ENCODE data around the gene AGXT2.
"Not testable (repeated sequence)": the region's sequence is repeated elsewhere in the genome, so short reads cannot be mapped to it uniquely, and the experiment has no call there.

AGXT2 gene

GRCh38 chr5:35041261-35041660 is 6.5 kb downstream of the AGXT2 start:
- peaks cover 0 to 4% of the 10 kb centered on the region in 2 donors for H3K27me3 ChIP-seq (ENCODE audit: control insufficient read depth in 1 of 2, insufficient read depth in 2 of 2, low read length in 2 of 2)
- no peaks in the 10 kb centered on the region for H3K36me3 ChIP-seq (ENCODE audit: control insufficient read depth in 1 of 2, insufficient read depth in 2 of 2, low read length in 2 of 2)
- H3K9me3 ChIP-seq (ENCODE audit: control insufficient read depth in 1 of 2, low read length in 2 of 2) = no peaks in the 10 kb centered on the region

GRCh38 chr5:35038891-35039290 is 8.9 kb downstream of the AGXT2 start:
- peaks cover 0 to 4% of the 10 kb centered on the region in 2 donors for H3K27me3 ChIP-seq (ENCODE audit: control insufficient read depth in 1 of 2, insufficient read depth in 2 of 2, low read length in 2 of 2)

More at GRCh38 chr5:35041261-35041660, 6.5 kb downstream of the AGXT2 start:
- Histone ChIP-seq H3K4me1 (ENCODE audit: control insufficient read depth in 1 of 2, insufficient read depth in 2 of 2, low read length in 2 of 2) (no peaks in the 10 kb centered on the region), H3K9ac (ENCODE audit: low read depth in 1 of 2, low read length in 2 of 2) (no peak overlapping the region), H3K4me3 (ENCODE audit: low read depth in 1 of 2, low read length in 2 of 2) (no peak overlapping the region), H3K27ac (ENCODE audit: low read depth, low read length) (no peak overlapping the region)

DNA sequence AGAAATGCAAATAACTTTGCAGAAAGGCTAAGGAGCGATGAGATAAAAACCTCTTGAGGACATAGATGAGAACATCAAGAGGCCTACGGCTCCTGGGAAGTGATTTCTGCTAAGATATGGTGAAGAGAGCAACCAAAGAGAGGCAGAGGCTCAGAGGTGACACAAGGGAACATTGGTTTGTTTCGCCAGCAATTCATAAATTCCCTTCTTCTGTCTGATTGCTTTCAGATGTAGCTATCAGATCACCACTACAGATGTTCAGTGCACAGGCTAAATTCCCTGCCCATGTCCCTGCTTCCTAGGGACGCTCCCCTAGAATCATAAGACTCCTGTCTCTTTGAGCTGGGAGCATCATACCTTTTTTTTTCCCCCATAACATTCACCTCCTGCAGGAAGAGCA is 11.2 kb downstream of the AGXT2 start:
- Histone ChIP-seq H3K9ac (ENCODE audit: low read depth in 1 of 2, low read length in 2 of 2) (no peak overlapping the region), H3K27ac (ENCODE audit: low read depth, low read length) (no peak overlapping the region), H3K27me3 (ENCODE audit: control insufficient read depth in 1 of 2, insufficient read depth in 2 of 2, low read length in 2 of 2) (peaks cover 0 to 4% of the 10 kb centered on the region in 2 donors)

More at GRCh38 chr5:35038891-35039290, 8.9 kb downstream of the AGXT2 start:
- Histone ChIP-seq H3K9ac (ENCODE audit: low read depth in 1 of 2, low read length in 2 of 2) (no peak overlapping the region), H3K4me3 (ENCODE audit: low read depth in 1 of 2, low read length in 2 of 2) (no peak overlapping the region), H3K36me3 (ENCODE audit: control insufficient read depth in 1 of 2, insufficient read depth in 2 of 2, low read length in 2 of 2) (no peaks in the 10 kb centered on the region), H3K27ac (ENCODE audit: low read depth, low read length) (no peak overlapping the region), H3K4me1 (ENCODE audit: control insufficient read depth in 1 of 2, insufficient read depth in 2 of 2, low read length in 2 of 2) (no peaks in the 10 kb centered on the region), H3K9me3 (ENCODE audit: control insufficient read depth in 1 of 2, low read length in 2 of 2) (no peaks in the 10 kb centered on the region)

GRCh38 chr5:35035929-35036328 is 11.8 kb downstream of the AGXT2 start:
- H3K36me3 ChIP-seq (ENCODE audit: control insufficient read depth in 1 of 2, insufficient read depth in 2 of 2, low read length in 2 of 2); H3K9ac ChIP-seq (ENCODE audit: low read depth in 1 of 2, low read length in 2 of 2); H3K4me1 ChIP-seq (ENCODE audit: control insufficient read depth in 1 of 2, insufficient read depth in 2 of 2, low read length in 2 of 2); H3K27ac ChIP-seq (ENCODE audit: low read depth, low read length); H3K27me3 ChIP-seq (ENCODE audit: control insufficient read depth in 1 of 2, insufficient read depth in 2 of 2, low read length in 2 of 2); H3K9me3 ChIP-seq (ENCODE audit: control insufficient read depth in 1 of 2, low read length in 2 of 2); H3K4me3 ChIP-seq (ENCODE audit: low read depth in 1 of 2, low read length in 2 of 2): not testable (repeated sequence)

More for the DNA sequence above, 11.2 kb downstream of the AGXT2 start:
- no peaks in the 10 kb centered on the region for H3K9me3 ChIP-seq (ENCODE audit: control insufficient read depth in 1 of 2, low read length in 2 of 2)
- H3K4me3 ChIP-seq (ENCODE audit: low read depth in 1 of 2, low read length in 2 of 2) = no peak overlapping the region
- H3K36me3 ChIP-seq (ENCODE audit: control insufficient read depth in 1 of 2, insufficient read depth in 2 of 2, low read length in 2 of 2) = no peaks in the 10 kb centered on the region
- H3K4me1 ChIP-seq (ENCODE audit: control insufficient read depth in 1 of 2, insufficient read depth in 2 of 2, low read length in 2 of 2) = no peaks in the 10 kb centered on the region

- Histone ChIP-seq H3K9me3 (ENCODE audit: control insufficient read depth in 1 of 2, low read length in 2 of 2) (no peaks in the 10 kb centered on the region), H3K27me3 (ENCODE audit: control insufficient read depth in 1 of 2, insufficient read depth in 2 of 2, low read length in 2 of 2) (peaks cover 0 to 2% of the 10 kb centered on the region in 2 donors), H3K27ac (ENCODE audit: low read depth, low read length) (no peak overlapping the region), H3K4me3 (ENCODE audit: low read depth in 1 of 2, low read length in 2 of 2) (no peak overlapping the region), H3K9ac (ENCODE audit: low read depth in 1 of 2, low read length in 2 of 2) (no peak overlapping the region), H3K36me3 (ENCODE audit: control insufficient read depth in 1 of 2, insufficient read depth in 2 of 2, low read length in 2 of 2) (no peaks in the 10 kb centered on the region), H3K4me1 (ENCODE audit: control insufficient read depth in 1 of 2, insufficient read depth in 2 of 2, low read length in 2 of 2) (no peaks in the 10 kb centered on the region)
Observed at GRCh38 chr5:35035271-35035670, 12.5 kb downstream of the AGXT2 start.

DNA sequence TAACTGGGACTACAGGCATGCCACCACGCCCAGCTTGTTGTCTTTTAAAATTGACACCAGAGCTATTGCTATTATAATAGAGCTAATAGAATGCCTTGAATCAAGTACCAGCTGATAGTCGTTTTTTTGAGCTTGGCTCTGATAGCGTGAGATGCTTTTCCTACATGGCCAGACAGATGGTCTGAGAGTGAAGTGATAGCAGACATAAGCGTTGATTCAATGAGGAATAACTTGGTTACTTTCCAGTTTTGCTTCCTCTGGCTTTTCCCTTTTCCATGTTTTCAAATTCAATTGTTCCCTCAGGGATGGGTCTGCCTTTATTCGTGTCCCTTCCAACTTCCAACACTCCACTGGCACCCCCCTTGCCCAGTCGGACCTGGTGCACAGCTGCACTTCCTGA is 15.4 kb downstream of the AGXT2 start:
- H3K27ac ChIP-seq (ENCODE audit: low read depth, low read length) = no peak overlapping the region
- H3K36me3 ChIP-seq (ENCODE audit: control insufficient read depth in 1 of 2, insufficient read depth in 2 of 2, low read length in 2 of 2) = no peaks in the 10 kb centered on the region
- no peaks in the 10 kb centered on the region for H3K27me3 ChIP-seq (ENCODE audit: control insufficient read depth in 1 of 2, insufficient read depth in 2 of 2, low read length in 2 of 2)
- no peaks in the 10 kb centered on the region for H3K4me1 ChIP-seq (ENCODE audit: control insufficient read depth in 1 of 2, insufficient read depth in 2 of 2, low read length in 2 of 2)
- H3K9ac ChIP-seq (ENCODE audit: low read depth in 1 of 2, low read length in 2 of 2) = no peak overlapping the region
- no peaks in the 10 kb centered on the region for H3K9me3 ChIP-seq (ENCODE audit: control insufficient read depth in 1 of 2, low read length in 2 of 2)
- no peak overlapping the region for H3K4me3 ChIP-seq (ENCODE audit: low read depth in 1 of 2, low read length in 2 of 2)

DNA sequence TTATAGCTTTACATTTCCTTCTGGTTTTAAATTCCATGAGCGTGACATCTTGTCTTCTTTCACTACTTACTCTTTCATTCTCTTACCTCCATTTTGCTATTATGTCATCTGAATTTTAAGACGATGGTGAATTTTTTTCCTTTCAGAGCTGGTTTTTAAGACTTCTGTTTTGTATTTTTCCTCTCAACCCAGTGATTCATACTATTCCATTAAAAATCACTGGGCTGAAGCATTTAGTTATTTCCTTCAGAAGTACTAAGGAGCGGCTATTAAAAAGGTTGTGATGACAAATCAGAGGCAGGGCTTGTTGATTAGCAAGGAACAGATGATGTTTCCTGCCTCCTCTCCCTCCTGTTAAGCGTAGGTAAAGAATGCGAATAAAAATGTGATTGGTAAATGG is 16.5 kb downstream of the AGXT2 start:
- no peak overlapping the region for H3K9ac ChIP-seq (ENCODE audit: low read depth in 1 of 2, low read length in 2 of 2)
- no peak overlapping the region for H3K27ac ChIP-seq (ENCODE audit: low read depth, low read length)
- H3K4me3 ChIP-seq (ENCODE audit: low read depth in 1 of 2, low read length in 2 of 2) = no peak overlapping the region
- no peaks in the 10 kb centered on the region for H3K9me3 ChIP-seq (ENCODE audit: control insufficient read depth in 1 of 2, low read length in 2 of 2)
- H3K36me3 ChIP-seq (ENCODE audit: control insufficient read depth in 1 of 2, insufficient read depth in 2 of 2, low read length in 2 of 2) = no peaks in the 10 kb centered on the region
- H3K4me1 ChIP-seq (ENCODE audit: control insufficient read depth in 1 of 2, insufficient read depth in 2 of 2, low read length in 2 of 2) = peaks cover 0 to 4% of the 10 kb centered on the region in 2 donors
- H3K27me3 ChIP-seq (ENCODE audit: control insufficient read depth in 1 of 2, insufficient read depth in 2 of 2, low read length in 2 of 2) = no peaks in the 10 kb centered on the region

- no peaks in the 10 kb centered on the region for H3K27me3 ChIP-seq (ENCODE audit: control insufficient read depth in 1 of 2, insufficient read depth in 2 of 2, low read length in 2 of 2)
- no peaks in the 10 kb centered on the region for H3K9me3 ChIP-seq (ENCODE audit: control insufficient read depth in 1 of 2, low read length in 2 of 2)
- no peaks in the 10 kb centered on the region for H3K36me3 ChIP-seq (ENCODE audit: control insufficient read depth in 1 of 2, insufficient read depth in 2 of 2, low read length in 2 of 2)
- no peak overlapping the region for H3K9ac ChIP-seq (ENCODE audit: low read depth in 1 of 2, low read length in 2 of 2)
- peaks cover 0 to 4% of the 10 kb centered on the region in 2 donors for H3K4me1 ChIP-seq (ENCODE audit: control insufficient read depth in 1 of 2, insufficient read depth in 2 of 2, low read length in 2 of 2)
- H3K27ac ChIP-seq (ENCODE audit: low read depth, low read length) = no peak overlapping the region
- no peak overlapping the region for H3K4me3 ChIP-seq (ENCODE audit: low read depth in 1 of 2, low read length in 2 of 2)
Observed at GRCh38 chr5:35030426-35031100, 17.2 kb downstream of the AGXT2 start.

DNA sequence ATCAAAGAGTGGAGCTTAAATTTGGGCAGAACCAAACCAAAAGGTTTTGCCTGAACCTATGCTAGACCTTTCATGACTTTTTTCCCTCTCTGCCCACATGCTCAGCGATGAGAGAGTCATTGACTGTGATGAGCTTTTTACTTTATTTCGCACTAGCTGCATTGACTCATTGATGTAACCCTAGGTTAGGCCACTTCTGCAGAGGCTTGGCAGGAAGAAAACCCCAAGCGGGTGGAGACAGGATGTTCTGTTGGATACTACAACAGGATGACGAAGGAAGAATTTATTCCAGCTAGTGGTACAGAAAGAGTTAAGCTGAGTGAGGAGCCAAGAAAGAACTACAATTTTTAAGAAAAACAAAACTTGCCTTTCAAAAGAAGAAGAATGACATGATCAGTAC is 18.4 kb downstream of the AGXT2 start:
- Histone ChIP-seq H3K27ac (ENCODE audit: low read depth, low read length) (no peak overlapping the region), H3K9me3 (ENCODE audit: control insufficient read depth in 1 of 2, low read length in 2 of 2) (no peaks in the 10 kb centered on the region), H3K4me3 (ENCODE audit: low read depth in 1 of 2, low read length in 2 of 2) (no peak overlapping the region), H3K27me3 (ENCODE audit: control insufficient read depth in 1 of 2, insufficient read depth in 2 of 2, low read length in 2 of 2) (no peaks in the 10 kb centered on the region), H3K4me1 (ENCODE audit: control insufficient read depth in 1 of 2, insufficient read depth in 2 of 2, low read length in 2 of 2) (peaks cover 0 to 4% of the 10 kb centered on the region in 2 donors), H3K9ac (ENCODE audit: low read depth in 1 of 2, low read length in 2 of 2) (no peak overlapping the region), H3K36me3 (ENCODE audit: control insufficient read depth in 1 of 2, insufficient read depth in 2 of 2, low read length in 2 of 2) (no peaks in the 10 kb centered on the region)

DNA sequence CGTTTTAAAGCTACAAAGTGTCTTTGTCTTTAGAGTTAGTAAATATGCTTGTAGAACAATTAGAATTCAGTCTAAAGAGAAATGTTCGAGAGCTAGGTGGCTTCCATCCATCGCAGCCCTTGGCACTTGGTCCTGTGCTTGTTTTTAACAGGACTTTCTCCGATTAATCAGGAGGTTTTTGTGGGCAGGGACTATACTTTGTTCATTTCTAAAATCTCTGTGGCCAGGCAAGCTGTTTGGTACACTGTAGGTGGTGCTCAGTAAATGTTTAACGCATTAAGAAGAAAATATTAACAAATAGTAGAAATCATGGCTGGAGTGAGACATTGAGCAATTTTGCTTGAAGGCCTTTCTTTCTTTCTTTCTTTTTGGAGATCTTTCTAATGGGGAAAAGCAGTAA is 20.8 kb downstream of the AGXT2 start:
- no peak overlapping the region for H3K9ac ChIP-seq (ENCODE audit: low read depth in 1 of 2, low read length in 2 of 2)
- no peaks in the 10 kb centered on the region for H3K27me3 ChIP-seq (ENCODE audit: control insufficient read depth in 1 of 2, insufficient read depth in 2 of 2, low read length in 2 of 2)
- H3K4me3 ChIP-seq (ENCODE audit: low read depth in 1 of 2, low read length in 2 of 2) = no peak overlapping the region
- H3K4me1 ChIP-seq (ENCODE audit: control insufficient read depth in 1 of 2, insufficient read depth in 2 of 2, low read length in 2 of 2) = peaks cover 0 to 4% of the 10 kb centered on the region in 2 donors
- H3K9me3 ChIP-seq (ENCODE audit: control insufficient read depth in 1 of 2, low read length in 2 of 2) = no peaks in the 10 kb centered on the region
- no peaks in the 10 kb centered on the region for H3K36me3 ChIP-seq (ENCODE audit: control insufficient read depth in 1 of 2, insufficient read depth in 2 of 2, low read length in 2 of 2)
- no peak overlapping the region for H3K27ac ChIP-seq (ENCODE audit: low read depth, low read length)

Measured in duodenal mucosa (tissue), 2 donors.